ENCODE measurements around the gene TNRC6B.

GRCh38 chr22:40368016-40368415 lies 190.3 kb downstream of the TNRC6B start:
- TF ChIP-seq EZH2 (optimal IDR thresholded peaks at IDR 0.05; ENCODE audit: low read depth, low read length) (no peak), CTCF (IDR thresholded peaks at IDR 0.05; ENCODE audit: low read length) (no peak)
